ENCODE results near the gene EMX2.

EMX2 gene

GRCh38 chr10:117519879-117520278 lies 22.7 kb upstream of the EMX2 start:
- DNase-seq: no peak
- in situ Hi-C loops (cut with HindIII; ENCODE audit: low pct_ligation_motif_present, low pct_unique_long_range_greater_than_20kb, low sequenced_read_pairs): no loop called here

GRCh38 chr10:117530791-117531190 lies 11.8 kb upstream of the EMX2 start:
- DNase-seq: no peak
- in situ Hi-C loops (cut with HindIII; ENCODE audit: low pct_ligation_motif_present, low pct_unique_long_range_greater_than_20kb, low sequenced_read_pairs): no loop called here

GRCh38 chr10:117531371-117532002 lies 11.1 kb upstream of the EMX2 start:
- no peak for DNase-seq
- in situ Hi-C loops (cut with HindIII; ENCODE audit: low pct_ligation_motif_present, low pct_unique_long_range_greater_than_20kb, low sequenced_read_pairs): no loop called here

DNA sequence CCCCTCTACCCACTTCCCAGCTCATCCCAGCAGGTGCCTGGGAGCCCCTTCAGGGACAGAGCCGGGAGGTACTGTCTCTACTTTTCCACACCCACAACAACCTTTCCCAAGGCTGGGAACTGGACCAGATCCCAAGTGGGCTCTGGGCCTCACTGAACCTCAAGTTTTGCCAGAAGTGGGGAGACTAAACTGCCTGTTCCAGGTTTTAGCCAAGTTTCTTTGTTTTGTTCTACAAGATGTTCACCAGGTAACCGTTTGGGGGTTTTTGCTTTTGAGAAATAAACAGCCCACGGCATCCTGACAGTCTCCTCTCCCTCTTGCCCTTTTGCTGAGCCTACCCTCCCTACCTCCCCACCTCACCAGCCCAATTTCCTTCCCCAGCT lies 10.6 kb upstream of the EMX2 start:
- DNase-seq: no peak
- in situ Hi-C loops (cut with HindIII; ENCODE audit: low pct_ligation_motif_present, low pct_unique_long_range_greater_than_20kb, low sequenced_read_pairs): no loop called here

DNA sequence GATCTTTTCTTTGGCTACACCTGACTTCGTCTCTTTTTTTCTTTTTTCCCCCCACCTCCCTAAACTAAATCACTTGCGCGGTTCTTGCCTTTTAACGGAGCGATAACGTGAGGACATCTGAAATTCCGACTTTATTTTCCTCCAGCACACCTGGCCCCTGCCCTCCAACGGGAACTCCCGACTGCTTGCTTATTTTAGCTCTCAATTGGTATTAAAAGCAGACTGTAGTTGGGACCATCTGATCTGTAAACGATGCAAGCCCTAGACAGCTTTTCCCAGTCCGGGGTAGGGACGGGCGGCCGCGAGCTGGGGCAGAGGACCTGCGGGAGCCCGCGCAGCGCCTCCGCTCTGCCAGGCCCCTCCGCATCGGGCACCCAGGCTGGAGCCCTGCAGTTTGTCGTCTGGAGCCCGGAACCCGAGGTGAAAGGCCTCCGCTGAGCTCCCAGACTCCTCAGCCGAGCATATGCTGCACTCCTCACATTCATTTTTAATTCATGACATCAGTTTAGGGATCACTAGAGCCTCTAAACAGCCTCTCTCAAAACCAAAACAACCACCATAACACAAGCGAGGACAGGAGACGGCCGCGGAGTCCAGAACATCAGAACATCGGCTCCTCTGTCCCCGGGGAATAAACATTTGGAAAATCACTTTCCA lies 10.0 kb upstream of the EMX2 start:
- no peak for DNase-seq
- in situ Hi-C loops (cut with HindIII; ENCODE audit: low pct_ligation_motif_present, low pct_unique_long_range_greater_than_20kb, low sequenced_read_pairs): no loop called here

DNA sequence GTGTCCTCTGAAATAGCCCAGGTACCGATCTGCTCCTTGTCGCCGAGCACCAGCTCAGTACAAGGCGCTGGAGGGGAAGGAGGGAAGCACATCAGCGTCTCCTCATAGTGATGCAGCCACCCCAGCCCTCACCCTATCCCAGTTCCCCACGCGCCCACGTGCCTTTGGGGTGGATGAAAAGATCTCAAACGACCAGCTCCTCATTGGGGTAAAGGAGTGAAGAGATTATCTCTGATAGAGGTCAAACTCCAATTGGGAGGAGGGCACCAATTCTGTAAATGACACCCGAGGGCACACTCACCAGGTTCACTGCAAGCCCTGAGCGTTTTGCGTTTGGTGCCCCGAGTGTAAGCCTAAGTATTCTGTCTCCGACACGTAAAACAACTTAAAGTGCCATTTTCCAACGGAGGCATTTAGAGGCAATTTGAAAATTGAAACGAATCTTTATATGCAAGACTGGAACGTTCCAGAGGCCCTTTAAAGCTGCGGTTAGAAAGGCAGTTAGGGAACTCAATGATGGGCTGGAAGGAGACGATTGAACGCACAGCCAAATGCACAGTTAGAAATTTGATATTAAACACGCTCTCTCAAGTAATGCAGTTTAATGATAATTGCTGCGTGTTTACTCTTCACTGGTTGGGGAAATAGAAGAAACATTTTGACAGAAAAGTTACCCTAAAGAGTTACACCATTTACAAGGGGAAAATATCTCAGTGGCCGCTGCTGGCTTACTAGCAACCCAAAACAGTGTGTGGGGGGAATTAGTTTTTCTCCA lies 8.9 kb upstream of the EMX2 start:
- in situ Hi-C loops (cut with HindIII; ENCODE audit: low pct_ligation_motif_present, low pct_unique_long_range_greater_than_20kb, low sequenced_read_pairs): no loop called here

DNA sequence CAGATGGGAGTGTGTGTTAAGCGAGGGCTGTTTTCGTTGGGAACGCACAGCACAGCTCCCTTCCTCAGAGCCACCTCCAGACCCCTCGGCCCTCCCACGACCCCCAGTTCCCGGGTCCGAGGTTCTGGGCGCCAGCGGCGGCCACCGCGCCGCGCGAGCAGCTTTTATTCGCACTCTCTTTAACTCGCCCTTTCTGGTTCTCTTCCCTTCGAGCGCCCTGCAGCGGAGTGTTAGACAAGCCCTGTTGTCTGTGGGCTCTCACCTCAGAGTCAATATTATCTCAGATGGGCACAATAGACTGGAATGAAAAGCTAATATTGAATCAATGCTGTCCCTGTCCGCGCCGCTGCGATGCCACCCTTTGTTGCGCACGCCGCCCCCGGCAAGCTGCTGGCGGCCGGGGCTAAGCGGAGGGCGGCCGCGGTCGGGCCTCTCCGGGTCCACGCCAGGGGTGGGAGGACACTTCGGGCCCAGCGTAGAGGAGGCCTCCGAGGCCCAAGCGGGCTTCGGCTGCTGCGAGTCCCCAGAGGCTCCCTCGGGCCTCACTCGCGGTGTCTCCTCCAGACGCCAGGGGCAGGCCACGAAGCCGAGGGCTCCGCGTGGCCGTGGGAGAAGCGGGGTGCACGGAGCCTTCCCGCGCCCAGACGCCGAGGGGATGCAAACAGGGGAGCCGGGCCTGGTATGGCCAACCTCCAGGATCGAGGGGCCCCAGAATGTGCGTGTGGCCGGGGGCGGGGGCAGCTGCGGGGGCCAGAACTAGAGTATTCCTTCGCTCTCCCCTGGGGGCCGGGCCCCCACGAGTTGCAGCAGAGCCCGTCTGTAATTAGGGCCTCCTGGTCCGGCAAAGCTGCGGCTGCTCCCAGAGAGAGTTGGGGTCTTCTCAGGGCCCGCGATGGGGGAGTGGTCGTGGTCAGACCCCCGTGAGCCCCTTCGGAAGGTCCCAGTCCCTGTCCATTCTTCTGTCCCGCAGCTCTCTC lies 7.9 kb upstream of the EMX2 start:
- in situ Hi-C loops (cut with HindIII; ENCODE audit: low pct_ligation_motif_present, low pct_unique_long_range_greater_than_20kb, low sequenced_read_pairs): no loop called here
- no peak for DNase-seq

More for the DNA sequence above, 8.9 kb upstream of the EMX2 start:
- no peak for DNase-seq

GRCh38 chr10:117535298-117536071 lies 7.1 kb upstream of the EMX2 start:
- DNase-seq: no peak
- in situ Hi-C loops (cut with HindIII; ENCODE audit: low pct_ligation_motif_present, low pct_unique_long_range_greater_than_20kb, low sequenced_read_pairs): no loop called here

DNA sequence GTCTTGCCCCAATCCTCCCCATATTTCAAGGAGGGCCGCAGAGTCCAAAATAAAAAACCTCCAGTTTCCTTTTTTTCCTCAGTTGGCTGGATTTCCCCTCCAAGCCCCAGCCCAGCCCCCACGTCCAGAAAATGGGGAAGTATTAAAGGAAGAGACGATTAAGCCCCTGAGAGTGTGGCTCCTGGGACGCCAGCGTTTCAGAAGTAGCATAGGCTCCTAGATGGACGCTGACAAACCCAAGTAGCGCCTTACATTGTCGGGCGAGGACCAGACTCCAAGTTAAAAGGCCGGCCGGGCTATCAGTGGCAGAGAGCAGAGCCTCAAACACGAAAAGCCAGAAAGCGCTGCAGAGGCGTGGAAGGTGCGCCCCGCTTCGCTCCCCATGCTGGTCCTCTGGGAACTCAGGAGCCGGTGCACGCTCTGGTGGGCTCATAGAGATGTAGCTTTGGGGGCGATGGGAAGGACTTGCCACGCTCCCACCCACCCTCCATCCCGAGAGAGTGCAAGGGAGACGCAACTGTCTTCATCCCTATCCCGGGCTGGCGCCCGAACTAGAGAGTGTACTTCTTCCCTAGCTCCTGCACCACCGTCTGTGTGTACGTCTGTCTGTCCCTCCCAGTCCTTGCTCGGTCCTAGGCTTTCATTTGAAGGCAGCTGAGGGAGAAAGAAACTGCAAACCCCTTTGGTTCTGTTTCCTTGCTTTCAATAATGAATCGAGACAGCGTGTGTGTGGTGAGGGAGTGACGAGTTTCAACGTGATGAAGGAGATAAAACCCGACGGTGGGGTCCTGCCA lies 6.3 kb upstream of the EMX2 start:
- DNase-seq: no peak
- in situ Hi-C loops (cut with HindIII; ENCODE audit: low pct_ligation_motif_present, low pct_unique_long_range_greater_than_20kb, low sequenced_read_pairs): no loop called here

GRCh38 chr10:117536866-117537435 lies 5.6 kb upstream of the EMX2 start:
- DNase-seq: no peak
- in situ Hi-C loops (cut with HindIII; ENCODE audit: low pct_ligation_motif_present, low pct_unique_long_range_greater_than_20kb, low sequenced_read_pairs): no loop called here

GRCh38 chr10:117537436-117537903 lies 5.1 kb upstream of the EMX2 start:
- in situ Hi-C loops (cut with HindIII; ENCODE audit: low pct_ligation_motif_present, low pct_unique_long_range_greater_than_20kb, low sequenced_read_pairs): no loop called here
- peak; percentile 41 for DNase-seq

DNA sequence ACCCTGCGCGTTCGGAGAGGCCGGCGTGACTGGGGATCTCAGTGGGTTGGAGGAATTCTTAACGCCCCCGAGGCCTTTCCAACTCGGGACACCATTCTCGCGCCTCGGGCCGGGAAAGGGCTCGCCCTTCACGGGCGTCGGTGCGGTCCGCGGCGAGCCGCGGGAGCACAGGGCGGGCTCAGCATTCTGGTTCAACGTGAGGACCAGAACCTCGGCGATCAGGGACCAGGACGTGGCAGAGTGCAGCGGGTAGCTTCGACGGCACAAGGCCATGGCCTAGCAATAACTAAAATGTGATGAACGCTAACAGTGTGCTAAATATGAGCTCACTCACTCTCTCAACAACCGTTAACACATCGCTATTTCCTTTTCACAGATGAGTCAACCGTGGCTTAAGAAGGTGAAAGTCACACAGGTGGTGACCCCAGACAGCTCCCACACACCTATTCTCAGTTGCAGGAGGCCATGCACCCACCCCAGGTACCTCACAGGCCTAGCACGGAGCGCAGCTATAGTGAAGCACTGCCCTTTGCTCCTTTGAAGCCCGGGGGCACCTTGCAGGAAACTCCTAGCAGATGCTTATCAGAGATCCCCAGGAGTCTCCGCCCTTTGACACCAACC lies 4.5 kb upstream of the EMX2 start:
- in situ Hi-C loops (cut with HindIII; ENCODE audit: low pct_ligation_motif_present, low pct_unique_long_range_greater_than_20kb, low sequenced_read_pairs): no loop called here
- no peak for DNase-seq

- DNase-seq: peak; percentile 27
- in situ Hi-C loops (cut with HindIII; ENCODE audit: low pct_ligation_motif_present, low pct_unique_long_range_greater_than_20kb, low sequenced_read_pairs): no loop called here
Observed at GRCh38 chr10:117539361-117539773, 3.2 kb upstream of the EMX2 start.

DNA sequence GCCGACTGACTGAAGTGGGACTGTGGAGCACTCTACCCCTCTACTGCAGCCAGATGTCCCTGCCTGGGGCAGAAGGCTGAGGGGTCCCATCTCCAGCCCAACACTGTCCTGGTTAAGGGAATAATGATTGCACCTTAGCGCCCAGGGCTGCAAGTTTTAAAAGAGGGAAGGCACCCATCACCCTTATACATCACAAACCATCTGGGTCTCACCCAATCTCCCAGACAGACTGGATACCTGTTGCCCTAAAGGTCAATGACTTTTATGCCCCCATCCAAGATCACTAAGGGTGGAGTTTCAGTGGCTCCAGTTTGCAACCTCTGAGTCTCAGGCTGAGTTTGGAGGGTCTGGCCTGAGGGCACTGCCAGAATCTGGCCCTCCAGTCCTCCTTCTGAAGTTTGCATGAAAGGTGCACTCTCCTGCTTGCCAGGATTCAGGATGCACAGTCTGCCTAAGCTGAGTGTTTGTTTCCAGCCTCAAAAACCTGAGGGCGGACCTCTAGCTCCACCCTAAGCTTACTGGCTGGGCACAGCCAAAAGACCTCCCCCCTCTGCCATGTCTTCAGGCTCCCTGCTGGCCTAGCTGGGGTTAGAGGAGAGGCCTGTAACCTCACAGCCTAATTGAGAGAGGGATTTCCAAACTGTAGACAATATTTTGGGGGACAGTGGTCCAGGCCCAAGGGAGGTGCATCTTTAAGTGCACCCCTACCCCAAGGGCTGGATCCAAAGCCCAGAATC lies 2.5 kb upstream of the EMX2 start:
- no peak for DNase-seq
- in situ Hi-C loops (cut with HindIII; ENCODE audit: low pct_ligation_motif_present, low pct_unique_long_range_greater_than_20kb, low sequenced_read_pairs): no loop called here

DNA sequence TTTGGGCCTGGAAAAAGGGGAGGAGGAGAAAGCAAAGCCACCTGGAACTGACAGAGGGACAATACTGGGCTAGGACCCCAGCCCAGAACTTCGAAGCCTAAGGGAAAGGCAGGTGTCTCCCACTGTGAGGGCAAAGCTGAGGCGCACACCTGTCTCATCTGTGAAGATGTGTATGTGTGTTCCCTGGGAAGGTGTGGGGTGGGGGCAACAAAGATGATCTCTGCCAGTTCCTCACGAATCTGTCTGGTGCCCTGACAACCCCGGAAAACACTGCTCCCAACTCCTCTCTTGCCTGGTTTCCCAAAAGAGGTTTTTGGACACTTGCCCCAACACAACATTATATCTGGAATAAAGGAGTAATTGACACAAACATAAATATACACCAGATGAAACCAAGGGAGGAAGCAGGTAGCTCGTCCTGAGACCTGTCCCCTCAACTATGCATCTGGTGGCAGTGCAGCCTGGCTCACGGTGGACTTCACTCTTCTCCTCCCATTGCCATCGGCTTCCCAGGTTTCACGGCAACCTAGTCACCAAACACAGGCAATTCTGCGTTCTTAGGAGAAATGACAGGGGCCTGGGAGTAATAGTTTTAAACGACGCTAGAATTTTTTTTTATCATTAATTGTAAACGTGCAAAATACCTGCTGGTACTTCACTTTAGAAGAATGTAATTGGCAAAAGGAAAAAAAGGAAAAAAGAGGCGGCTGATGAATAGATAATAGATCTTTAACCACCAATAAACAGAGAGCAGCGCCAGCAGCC lies 1.7 kb upstream of the EMX2 start:
- in situ Hi-C loops (cut with HindIII; ENCODE audit: low pct_ligation_motif_present, low pct_unique_long_range_greater_than_20kb, low sequenced_read_pairs): no loop called here
- no peak for DNase-seq
